Cardiac septum (tissue), 1 donor: ENCODE results near the gene C5orf58. TPM values are rescaled to one million over a fixed set of nuclear protein-coding genes. Genes with fewer than 3 reads are reported as not detected.

Source experiments
- DNase-seq: peaks from one replicate; pipeline ENCODE4 v3.0.0-alpha.2; 2020; ENCODE audit warnings: low spot score
- intact Hi-C: fragments of 100-400 bp; cut with DNase I; formaldehyde crosslinking; loops from one replicate; pipeline ENCODE4 v1.14.0; 2022
- total RNA-seq: library from RNA; stranded (reverse); fragmentation: NEBNext Ultra II Directional; extraction: Animal tissue kit (Norgen Biotek cat#: 25700); gene quantifications from one replicate; pipeline ENCODE4 v1.2.1, GENCODE V29; 2021
- donor health status: DM: no; HTN: no; CAD: no.

Gene C5orf58
- total RNA-seq, 1 donor from 2014 or later: not detected

DNA sequence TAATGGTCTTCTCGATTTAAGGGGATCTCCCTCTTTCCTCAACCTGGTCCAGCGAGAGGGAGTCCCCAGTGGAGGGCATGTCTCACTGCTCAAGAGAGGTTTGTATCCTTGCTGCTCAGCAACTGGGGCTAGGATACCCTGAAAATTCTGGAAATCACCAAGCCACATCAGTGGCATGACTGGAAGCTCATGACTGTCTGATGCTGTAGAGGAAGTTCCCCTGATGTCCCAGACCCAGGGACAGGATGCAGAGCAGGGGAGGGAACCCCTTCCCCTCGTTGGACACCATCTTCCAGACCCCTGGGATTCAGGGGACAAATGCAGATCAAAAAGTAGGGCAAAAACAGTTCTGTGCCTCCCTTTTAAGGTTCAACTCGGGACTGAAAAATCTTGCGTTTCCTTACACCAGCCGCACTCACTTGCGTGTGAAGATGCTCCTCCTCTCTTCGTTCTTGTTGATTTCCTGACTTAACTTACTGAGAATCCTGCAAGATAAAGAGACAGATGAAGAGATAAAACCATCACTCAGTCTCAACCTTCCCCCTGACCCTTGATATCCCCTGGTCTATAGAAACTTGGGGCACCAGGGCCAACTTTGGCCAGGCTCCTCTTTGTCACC is 42.7 kb downstream of the C5orf58 start:
- DNase-seq: no peak
- intact Hi-C loops: loop anchor here (5.0 kb wide), 1 partner anchor 57 kb away; no protein-coding TSS in a partner anchor

DNA sequence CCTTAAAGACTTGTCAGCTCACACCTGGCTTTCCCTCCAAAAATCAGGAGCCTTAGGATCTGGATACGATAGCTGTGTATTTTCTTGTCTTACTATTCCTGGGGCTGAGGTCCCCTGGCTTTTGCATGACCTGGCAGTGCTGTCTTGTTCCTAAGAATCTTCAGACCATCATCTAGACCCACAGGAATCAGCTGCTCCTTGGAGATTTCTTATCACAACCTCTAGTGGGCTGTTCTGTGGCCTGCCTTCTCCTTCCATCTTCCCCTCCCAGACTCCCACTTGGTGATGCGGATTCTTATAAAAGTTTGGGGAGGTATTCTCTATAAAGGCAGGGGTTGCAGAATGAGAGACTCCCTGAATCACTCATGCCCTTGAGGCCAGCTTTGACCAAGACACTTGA is 43.4 kb downstream of the C5orf58 start:
- DNase-seq: no peak
- intact Hi-C loops: loop anchor here (5.0 kb wide), 1 partner anchor 56 kb away; no protein-coding TSS in a partner anchor

DNA sequence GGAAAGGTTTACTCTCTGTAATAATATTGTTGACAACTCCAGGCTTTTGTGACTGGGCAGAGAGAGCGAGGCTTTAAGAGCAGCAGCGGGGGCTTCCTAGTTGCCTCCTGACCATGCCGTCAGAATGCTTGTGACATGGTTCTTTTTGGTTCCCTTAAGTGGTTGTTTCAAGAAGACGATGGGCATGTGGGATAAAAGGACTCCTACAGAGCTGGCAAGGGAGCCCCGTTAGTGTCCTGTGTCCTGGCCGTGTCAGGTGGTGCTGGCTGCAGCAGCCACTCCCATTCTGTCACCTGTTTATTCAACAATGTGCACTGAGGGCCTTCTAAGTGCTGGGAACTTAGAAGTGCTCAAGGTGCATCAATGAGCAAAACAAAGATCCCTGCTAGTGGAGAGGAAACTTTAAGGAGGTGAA is 45.1 kb downstream of the C5orf58 start:
- no peak for DNase-seq
- intact Hi-C loops: loop anchor here (5.0 kb wide), 1 partner anchor 54 kb away; no protein-coding TSS in a partner anchor

DNA sequence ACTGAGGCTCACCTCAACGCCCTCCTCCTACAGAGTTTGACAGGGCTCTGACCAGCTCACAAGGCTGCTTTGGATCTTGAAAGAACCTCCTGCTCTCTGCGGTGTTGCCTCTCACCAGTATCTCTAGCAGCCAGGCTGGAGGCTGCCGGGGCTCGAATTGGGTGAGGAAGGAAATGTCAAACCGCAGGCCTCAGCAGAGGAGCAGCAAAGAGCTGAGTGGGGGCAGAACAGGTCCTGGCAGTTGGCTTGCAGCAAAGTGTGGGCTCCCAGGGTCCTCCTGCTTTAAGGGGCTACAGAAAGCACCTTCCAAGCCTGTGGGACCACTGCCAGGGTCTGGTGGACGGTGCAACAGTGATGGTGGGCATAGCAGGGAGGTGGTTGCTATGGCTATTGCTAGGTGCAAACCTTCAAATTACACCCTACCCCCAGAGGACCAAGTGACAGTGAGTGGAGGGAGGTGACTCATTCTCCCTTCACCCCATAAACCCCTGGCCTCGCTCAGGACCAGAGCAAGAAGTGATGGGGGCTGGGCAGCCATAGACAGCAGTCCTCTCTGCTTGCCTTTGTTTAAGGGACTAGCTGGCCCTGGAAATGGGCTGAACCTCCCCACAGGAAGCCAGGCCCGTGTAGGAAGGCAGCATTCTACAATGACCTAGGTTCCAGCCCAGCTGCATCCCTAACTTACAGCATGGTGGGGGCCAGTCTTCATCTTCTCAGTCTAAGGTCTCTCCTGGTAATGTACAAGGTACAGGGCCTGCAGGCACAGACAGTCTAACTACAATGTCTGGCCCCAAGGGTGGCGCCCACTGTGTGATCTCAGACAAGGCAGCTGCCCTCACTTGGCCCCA is 46.0 kb downstream of the C5orf58 start:
- DNase-seq: peak; percentile 89
- intact Hi-C loops: loop anchor here (5.0 kb wide), 1 partner anchor 53 kb away; no protein-coding TSS in a partner anchor

DNA sequence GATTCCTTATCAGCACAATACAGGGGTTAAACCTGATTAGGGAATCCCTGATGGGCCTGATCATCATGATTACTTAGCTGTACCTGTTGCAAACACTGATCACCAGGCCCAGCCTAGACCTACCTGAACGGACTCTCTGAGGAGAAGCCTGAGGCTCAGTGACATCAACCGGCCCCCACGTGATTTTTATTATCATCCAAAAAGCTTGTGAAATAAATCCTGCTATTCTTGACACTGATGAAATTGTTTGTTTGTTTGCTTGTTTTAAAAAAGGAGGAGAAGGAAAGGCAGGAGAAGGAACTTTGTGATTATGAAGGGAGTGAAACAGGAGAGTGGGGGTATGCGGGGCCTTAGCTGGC is 46.7 kb downstream of the C5orf58 start:
- intact Hi-C loops: loop anchor here (5.0 kb wide), 1 partner anchor 53 kb away; no protein-coding TSS in a partner anchor
- no peak for DNase-seq

DNA sequence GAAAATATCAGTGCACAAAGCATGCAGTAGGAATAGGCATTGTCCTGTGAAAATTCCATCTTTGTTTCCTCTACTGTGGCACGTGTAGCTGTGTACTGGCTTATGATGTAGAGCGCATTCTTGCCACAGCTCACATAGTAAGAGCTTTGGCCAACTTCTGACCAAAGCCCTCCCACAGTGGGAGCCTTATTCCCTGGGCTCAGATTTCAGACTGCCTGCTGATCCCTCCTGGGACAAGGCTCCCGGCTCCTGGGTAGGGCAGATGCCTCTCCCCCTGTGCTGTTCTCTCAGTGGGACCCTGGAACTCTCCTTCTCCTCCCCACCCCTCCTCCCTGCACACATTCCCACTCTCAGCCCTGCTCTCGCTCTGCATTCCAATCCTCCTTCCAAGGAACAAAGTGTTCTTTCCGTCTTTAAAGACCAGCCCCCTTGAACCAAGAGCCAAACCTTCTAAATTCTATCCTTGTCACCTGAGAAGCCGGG is 47.3 kb downstream of the C5orf58 start:
- DNase-seq: no peak
- intact Hi-C loops: no loop called here

DNA sequence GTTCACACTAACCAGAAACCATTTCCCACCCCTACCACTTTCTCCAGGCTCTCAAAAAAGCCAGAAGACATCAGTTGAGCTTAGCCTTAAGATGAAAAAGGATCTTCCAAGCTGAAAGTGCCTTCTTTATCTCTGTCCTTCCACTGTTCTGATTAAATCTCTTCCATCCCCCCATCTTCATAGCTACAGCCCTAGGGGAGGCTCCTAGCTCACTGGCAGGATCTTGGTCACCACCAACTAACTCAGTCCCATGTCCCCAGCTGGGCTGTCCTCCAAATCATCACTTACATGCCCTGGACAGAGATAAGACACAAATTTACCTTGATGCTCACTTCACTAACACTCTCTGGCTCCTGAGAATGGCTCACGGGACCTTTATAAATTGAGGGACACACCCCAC is 50.5 kb downstream of the C5orf58 start:
- intact Hi-C loops: no loop called here
- DNase-seq: no peak

DNA sequence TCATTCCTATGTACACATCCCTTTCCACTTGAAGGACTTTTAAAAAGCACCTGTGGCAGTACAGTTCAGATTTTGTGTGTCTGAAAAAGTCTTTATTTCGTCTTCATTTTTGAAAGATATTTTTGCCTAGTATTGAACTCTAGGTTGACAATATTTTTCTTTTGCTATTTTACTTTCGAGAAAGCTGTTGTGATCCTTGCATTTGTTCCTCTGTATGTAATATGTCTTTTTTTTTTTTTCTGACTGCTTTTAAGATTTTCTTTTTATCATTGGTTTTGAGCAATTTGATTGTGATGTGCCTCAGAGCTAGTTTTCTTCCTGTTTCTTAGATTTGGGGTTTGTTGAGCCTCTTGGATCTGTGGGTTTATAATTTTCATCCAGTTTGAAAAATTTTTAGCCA is 51.4 kb downstream of the C5orf58 start:
- DNase-seq: no peak
- intact Hi-C loops: no loop called here

DNA sequence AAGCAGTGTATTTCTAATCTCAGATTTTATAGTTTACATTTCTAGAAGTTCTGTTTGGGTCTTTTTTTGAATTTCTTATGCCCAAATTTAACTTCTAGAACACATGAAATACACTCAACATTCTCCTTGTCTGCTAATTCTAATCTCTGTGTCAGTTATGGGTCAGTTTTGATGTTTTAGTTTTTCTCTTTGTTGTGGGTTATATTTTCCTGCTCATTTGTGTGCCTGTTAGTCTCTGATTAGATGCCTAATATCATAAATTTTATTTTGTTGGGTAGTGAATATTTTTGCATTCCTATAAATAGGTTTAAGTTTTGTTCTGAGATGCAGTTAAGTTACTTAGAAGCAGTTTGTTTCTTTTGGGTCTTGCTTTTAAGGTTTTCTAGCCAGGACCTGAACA is 52.4 kb downstream of the C5orf58 start:
- intact Hi-C loops: no loop called here
- no peak for DNase-seq

DNA sequence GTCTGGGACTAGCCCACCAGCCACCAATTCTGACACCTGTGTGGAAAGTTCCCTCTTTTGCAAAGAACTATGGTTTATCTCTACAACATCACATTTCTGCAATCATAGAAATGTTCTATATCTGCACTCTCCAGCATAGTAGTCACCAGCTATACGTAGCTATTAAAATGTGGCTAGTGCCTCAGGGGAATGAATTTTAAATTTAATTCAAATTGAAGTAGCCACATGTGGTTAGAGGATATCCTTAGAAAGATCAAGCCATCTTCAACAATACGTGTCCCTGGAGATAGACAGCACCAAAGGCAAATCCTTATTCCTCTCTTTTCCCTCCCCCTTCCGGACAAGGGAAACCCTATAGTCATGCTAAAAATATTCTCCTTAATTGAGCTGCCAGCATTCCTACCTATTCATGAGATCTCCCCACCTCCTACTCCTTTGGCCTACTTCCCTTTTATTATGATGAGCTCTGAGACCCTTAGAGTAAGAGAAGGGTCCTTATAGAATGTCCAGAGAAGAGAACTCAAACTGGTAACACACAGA is 53.7 kb downstream of the C5orf58 start:
- intact Hi-C loops: no loop called here
- no peak for DNase-seq

DNA sequence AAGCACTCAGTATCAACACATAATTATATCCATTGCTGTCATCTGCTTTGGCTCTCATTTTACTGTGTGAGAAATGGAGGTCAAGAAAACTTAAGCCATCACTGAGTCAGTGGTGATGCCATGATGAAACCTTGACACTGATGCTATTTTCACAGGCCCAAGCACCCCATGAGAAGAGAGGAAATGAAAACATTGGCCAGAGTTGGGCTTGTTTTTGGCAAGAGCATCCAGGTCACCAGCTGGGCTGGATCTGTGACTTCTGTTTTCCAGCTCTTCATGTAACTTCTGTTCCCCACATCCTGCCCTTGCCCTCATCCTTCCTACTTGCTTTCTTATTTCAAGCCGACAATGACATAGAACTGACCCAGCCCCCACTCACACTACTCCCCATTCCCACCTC is 54.7 kb downstream of the C5orf58 start:
- intact Hi-C loops: no loop called here
- no peak for DNase-seq

DNA sequence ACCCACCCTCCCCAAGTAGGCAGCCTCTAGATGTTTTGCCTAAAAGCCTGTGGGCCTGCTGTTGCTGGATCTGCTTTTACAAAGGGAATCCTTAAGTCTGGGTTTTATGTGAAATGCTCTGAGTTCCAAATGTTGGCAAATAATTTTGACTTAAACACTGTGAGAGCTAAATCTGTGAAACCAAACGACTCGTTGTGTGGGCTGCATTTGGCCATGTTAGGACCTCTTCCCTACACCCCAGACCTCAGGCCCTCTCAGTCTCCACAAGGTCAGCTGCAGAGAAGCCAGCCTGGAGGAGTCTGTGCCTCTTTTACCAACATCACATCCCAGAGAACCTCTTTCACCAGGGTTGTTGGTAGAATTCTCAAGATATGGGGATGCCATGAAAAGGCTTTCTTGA is 55.4 kb downstream of the C5orf58 start:
- no peak for DNase-seq
- intact Hi-C loops: no loop called here

DNA sequence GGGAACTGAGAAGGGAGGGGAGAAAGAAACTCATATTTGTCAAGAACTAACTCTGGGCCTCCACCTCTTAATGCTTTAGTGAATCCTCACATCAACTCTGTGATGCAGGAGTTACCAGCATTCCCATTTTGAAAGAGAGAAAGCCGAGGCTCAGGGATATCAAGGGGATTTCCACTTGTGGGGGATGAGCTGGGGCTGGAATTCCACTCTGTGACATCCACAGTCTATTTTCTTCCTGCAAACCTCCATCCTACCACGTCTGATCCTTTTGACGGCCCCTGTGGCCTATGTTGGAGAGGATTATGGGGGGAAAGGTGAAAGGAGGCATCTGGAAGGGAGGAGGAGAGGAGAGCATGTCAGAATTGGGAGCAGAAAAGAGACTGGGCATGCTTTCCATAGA is 55.8 kb downstream of the C5orf58 start:
- DNase-seq: no peak
- intact Hi-C loops: no loop called here

DNA sequence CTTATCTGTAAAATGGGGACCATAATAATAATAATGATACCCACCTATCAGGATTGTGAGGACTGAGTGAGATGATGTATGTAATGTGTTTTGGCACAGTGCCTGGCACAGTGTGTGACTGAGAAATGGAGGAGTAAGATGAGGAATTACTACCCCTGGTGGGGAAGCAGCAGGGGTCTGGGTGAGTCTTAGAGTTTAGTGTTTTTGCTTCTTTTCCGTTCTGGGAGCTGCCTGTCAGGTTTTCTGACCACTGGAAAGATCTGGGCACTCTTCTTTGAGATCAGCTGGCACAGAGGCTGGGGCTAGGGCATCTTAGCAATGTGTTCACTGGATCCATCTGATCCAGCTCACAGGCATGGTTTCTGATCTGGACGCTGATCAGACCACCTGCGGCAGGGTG is 56.3 kb downstream of the C5orf58 start:
- intact Hi-C loops: no loop called here
- no peak for DNase-seq

DNA sequence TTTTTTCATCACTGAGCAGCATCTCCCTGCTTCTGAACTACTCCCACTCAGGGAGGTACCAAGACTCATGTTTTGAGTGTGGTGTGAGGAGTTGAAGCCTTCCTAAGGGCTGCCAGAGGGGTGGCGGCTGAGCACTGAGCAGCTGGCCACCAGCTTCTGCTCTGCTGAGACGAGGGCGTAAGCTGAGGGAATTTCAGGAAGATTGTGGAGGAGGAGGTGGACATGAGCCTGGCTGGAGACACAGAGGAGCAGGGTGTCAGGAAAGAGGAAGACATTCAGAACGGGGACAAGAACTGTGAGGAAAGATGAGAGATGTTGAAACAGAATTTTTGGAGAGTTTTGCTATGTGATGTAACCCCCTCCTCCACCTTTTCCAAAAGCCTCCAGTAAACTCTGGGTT is 57.0 kb downstream of the C5orf58 start:
- intact Hi-C loops: no loop called here
- DNase-seq: no peak

DNA sequence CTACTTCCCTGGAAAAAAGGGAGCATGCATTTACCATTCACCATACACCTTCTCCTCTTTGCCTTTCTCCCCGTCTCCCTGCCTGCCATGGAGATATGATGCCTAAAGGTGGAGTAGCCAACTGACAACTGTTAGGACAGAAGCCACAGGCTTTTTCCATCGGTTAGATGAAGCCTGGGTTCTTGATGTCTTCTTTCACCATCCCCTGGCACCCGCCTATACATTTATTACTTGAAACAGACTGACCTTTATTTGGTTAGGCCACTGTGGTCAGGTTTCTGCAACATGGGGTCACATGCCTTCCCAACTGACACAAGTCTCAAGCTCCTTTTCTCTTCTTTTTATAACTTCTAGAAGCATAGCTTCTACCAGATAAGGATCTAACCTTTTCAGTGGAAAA is 57.7 kb downstream of the C5orf58 start:
- intact Hi-C loops: no loop called here
- no peak for DNase-seq

DNA sequence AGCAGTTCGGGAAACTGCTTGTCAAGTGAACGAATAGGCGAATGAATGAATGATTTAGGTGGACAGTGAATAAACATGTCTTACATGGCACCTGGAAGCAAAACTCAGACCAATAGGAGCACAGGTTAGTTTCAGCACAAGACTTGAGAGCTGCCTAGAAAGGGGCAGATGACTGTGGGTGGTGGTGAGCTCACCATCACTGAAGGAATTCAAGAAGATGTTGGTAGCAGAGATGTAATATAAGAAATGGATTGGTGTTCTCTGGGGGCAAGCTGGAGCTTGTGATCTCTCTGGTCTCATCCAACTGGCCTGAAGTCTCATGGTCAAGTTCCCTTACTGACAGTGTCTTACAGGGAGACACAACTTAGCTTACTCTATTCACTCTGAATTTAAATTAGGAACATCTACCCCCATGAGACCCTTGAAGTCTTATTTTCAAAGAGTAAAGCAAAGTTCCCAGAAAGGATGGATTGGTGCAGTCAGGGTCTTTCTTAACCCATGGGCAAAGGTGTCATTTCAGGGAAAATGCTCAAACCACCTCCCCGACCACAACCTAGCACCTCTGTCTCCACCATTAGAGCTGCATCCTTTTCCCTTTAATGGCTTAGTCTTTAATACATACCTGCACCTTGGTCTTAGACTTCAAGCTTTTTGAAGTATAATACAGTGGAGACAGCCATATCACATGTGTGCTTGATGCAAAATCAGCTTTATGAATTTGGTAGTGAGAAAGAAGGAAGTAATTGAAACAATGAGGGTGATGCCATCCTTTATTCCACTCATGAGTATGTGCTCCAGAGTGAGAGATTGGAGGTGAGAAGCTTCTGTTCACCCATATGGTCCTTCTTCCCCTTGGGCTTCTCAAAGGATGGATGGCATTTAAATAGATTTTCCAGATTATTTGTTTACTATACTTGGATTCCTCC is 59.7 kb downstream of the C5orf58 start:
- DNase-seq: no peak
- intact Hi-C loops: no loop called here

DNA sequence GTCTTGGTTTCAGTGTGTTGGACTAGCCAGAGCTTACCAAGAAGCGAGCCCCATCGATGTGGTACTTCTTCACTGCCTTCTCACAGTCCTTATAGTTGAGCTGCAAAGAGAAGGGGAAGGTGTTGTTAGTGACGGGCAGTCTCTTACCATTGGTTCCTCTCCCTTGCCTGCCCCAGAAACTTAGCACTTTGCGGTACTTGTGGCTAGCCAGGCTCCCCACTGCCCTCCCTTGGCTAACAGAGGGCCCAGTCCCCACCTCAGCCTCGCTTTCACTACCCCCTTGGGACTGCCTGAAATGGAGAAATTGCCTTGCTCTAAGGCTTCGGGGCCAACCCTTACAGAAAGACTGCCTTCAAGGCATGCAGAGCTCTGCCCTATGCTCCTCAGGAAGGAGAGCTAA is 60.5 kb downstream of the C5orf58 start:
- peak; percentile 94 for DNase-seq
- intact Hi-C loops: no loop called here

DNA sequence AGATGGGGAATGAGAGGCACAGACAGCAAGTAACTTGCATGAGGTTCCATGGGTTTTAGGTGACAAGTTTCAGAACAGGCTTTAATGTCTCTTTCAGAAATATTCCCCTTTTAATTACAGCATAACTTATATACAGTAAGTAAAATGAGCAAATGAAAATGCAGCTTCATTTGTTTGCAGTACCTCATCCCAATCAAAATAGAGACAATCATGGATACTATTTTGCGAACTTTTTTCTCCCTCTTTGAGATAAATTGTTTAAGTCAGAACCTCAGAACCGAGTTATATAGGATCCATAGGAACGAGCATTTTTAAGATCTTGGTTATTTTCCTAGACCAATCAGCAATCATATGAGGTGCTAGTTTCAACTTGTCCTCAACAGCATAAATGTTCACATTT is 61.3 kb downstream of the C5orf58 start:
- intact Hi-C loops: no loop called here
- no peak for DNase-seq

DNA sequence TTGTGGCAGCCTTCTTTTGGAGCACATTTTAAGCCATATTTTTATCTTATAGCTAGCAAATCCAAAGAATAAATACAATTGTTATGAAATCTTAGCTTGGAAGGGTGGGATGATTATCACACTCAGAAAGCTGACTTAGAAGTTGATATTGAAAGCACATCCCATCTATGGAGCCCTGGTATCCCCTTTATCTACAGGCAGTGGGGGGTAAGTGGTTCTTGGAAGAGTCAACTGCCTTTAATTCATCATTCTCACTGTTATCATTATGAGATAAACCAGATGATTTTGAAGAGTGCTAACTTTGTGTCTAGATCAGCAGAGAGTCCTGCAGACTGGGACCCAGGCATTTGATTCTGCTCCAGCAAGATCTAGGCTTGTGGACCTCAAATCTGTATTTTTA is 61.8 kb downstream of the C5orf58 start:
- intact Hi-C loops: no loop called here
- DNase-seq: no peak
